NCI-H2107 treated with DMSO at 0.1 percent for 48 hours (cell line): Measurements from ENCODE around the gene TRPC1.
"Not testable (repeated sequence)": the region's sequence is repeated elsewhere in the genome, so short reads cannot be mapped to it uniquely, and the experiment has no call there.

ENCODE experiments used
- DNase-seq: peaks from one replicate; lab custom pipeline; 2025; ENCODE audit not compliant: unreplicated experiment; lab: John Stamatoyannopoulos, UW

The TRPC1 gene

DNA sequence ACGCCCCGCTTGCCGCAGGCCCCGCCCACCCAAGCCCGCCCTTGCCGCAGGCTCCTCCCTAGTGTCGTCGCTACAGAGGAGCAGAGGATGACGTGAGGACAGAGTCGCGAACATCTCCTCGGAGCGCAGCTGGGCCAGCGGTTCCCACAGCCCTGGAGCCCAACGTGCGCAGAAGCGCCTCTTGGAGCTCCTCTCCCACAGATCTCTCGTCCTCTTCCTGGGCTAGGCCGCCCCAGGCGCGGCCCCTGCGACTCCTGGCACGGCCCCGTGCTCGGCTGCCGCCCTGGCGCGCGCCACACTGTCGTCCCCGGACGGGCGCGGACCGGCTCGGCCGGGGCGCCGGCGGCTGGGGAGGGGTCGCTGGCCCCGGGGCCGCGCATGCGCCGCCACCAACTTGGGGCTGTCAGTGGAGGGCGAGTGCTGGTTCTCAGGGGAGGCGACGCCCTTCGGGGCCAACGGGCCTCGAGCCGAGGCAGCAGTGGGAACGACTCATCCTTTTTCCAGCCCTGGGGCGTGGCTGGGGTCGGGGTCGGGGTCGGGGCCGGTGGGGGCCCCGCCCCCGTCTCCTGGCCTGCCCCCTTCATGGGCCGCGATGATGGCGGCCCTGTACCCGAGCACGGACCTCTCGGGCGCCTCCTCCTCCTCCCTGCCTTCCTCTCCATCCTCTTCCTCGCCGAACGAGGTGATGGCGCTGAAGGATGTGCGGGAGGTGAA lies at the start of gene TRPC1:
TRPC1 (plus strand) TSS at position 67 of the 714 bp plus-strand sequence; CDS start at position 593, 526 bp downstream.
- DNase-seq: peak; percentile 79

DNA sequence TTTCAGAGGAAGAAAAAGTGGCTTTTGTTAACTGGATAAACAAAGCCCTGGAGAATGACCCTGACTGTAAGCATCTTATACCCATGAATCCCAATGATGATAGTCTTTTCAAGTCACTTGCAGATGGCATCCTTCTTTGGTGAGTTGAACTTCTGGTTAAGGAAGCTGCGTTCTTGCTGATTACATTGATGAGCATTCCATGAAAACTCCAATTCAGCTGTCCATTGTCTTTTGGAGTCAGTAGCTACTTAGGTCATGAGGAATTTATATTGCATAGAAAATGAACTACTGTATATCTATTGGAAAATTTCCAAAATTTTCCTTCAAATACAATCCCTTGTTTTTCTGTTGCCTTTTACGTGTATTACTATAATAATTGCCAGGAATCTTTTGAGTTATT lies 47.7 kb upstream of the TRPC1 start:
- DNase-seq: no peak

DNA sequence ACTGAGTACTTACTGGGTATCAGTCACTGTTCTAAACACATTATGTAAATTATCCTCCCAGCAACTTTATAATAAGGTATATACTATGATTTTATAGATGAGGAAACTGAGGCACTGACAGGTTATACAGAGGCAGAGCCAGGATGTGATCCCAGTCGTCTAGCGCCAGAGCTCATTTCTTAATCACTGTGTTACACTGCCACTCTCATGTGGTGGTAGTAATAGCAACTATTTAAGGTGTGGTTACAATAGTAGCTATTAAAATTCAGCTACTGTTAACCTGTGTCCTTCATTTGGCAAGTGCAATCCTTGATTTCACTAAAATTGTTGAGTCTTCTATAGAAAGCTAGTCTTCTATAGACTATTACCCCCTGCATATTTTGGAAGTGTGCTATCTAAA lies 43.1 kb upstream of the TRPC1 start:
- DNase-seq: no peak

DNA sequence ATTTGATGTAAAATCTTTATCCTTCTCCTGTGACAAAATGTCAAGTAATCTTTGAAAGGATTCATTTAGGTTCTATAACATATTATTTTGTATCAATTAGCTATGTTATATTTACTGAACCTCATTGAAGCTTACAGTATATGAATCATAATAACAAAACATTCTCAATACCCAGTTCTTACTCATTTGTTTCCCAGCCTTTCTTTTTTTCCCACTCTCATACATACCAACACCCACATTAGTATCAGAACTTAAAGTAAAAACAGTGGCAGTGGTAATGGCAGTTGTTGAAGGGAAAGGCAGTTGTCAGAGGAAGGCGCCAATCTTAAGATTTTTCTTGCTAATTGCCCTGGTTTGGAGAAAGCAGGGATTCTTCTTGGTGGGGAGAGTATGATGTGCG lies 33.2 kb upstream of the TRPC1 start:
- no peak for DNase-seq

DNA sequence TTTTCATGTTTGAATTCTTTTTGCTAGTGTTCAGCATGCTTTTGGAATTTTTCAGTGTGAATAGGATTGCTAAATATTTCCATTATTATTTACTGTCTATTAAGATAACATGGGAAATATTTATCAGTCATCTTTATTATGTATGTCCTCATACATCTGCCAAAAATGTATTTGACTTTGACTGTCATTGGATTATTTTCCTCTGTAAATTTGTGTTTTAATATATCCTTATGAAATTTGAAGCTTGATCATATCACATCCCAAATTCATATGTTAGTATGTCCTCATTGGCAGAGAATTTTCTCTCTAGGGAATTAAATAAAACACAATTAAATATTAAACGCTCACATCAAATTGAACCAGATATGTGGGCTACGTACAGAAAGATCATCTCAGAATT lies 32.3 kb upstream of the TRPC1 start:
- no peak for DNase-seq

DNA sequence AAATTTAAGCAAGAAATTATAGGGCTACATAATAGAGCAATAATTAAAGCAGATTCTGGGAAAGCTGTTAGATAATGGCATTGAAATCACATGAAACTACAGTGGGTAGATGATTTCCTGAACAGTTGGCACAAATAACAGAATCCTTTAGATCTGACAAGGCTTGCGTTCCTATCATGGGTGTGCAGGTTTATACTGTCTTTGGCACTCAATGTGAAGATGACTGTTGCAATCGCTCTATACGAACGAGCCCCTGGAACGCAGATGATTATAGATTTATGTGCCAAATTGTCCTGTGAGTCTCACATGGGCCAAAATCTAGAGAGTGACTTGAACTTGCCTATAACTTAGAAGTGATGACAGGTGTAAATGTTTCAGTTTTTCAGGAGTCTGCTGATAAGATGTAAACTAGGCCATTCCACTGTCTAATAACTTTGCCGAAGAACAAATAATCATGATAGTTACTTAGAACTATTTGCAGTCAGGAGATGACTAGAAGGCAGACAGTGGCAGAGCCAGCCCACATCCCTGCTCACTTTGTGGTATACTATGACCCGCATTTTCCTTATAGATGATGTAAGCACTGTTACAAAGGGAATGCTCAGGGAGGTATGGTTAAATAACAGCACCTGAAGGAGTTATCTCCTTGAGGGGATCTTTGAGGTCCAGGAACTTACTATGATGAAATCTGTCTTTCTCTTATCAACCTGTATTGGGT lies 30.5 kb upstream of the TRPC1 start:
- no peak for DNase-seq

DNA sequence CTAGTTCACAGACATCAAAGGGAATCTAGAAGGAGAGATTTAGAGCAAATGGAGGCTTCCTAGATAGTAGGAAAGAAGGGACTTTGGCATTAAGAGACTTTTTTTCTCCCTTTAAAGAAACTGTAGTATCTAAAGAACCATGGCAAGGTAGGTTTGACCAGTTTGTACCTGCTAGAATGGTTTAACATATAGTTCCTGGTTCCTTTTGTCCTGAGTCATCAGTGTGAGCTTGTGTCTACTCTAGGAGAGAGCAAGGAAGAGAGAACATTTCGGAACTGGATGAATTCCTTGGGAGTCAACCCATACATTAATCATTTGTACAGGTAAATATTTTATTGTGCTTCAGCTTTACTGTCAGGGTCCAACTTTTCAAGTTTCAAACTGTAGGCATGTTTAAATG lies 29.6 kb upstream of the TRPC1 start:
- no peak for DNase-seq

DNA sequence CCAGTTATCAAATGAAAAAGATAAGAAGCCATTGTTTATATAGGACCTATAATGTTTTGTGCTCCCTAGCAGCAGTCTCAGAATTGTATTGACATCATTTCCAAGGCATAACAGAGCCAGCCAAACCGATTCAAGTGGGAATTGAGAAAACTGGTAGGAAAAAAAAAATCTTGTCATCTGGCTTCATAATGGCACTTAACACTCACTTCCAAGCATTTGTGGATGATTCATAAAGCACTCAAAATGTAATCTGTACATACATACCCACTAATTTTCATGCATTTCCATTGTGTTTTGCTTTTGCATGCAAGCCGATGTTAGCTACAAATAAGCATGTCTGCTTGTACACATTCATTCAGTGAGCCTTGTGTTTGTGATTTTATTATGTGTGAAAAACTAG lies 18.6 kb upstream of the TRPC1 start:
- DNase-seq: peak; percentile 35

DNA sequence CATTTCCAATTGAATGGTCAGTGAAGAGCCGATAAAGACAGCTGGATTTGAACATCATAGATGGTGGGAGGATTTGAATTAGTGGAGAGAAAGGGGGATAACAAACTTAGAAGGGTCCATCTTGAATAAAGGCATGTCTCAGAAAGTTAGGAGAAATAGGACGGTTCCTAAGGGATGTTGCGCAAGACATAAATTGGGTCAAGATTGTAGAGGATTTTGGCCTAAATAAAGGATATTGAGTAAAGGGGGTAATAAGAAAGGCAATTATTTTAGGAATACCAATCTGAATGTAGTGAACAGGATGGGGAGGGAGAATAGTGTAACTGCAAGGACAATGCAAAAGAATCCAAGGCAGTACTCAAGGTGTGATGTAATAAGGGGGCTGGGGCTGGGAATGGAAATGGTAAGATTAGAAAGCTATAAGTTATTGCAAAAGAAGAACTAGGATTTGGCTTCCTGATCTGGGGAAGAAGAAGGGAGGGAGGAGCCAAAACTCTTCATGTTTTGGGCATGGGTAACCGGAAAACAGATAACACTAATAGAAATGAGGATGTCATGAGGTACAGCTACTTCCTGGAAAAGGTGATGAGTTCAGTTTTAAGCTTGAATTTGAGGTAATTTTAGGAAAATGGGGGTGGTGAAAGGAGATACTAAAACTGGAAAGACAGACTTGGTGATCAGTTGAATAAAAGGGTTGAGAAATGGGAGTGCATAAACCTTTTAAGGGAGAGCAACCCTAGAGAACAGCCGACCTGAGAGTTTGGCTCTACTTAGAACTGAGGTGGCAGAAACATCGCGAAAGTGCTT lies 17.3 kb upstream of the TRPC1 start:
- DNase-seq: no peak

DNA sequence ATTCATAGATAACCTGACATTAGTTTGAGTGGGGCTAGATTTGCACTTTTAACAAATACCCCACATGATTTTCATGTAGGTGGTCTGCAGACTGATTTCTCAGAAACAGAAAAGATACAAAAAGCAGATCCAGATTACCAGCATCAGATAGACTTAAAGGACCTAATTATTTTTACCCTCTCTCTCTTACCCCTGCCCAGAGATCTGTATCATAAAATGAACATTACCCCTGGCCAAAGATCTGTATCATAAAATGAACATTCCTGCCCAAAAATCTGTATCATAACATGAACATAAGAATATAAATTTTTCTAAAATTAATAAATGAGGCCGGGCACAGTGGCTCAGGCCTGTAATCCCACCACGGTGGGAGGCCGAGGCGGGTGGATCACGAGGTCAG lies 14.6 kb upstream of the TRPC1 start:
- DNase-seq: no peak

DNA sequence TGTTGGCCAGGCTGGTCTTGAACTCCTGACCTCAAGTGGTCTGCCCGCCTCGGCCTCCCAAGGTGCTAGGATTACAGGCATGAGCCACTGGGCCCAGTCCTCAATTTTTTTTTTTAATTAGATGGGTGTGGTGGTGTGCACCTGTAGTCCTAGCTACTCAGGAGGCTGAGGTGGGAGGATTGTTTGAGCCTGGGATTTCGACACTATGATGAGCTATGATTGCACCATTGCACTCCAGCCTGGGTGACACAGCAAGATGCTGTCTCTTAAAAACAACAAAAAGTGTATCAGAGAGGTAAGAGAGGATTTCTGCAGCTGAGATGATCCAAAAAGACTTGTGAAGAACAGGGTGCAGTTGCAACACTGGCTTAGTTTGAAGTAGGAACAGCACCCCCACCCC lies 9.0 kb upstream of the TRPC1 start:
- not testable (repeated sequence) for DNase-seq

DNA sequence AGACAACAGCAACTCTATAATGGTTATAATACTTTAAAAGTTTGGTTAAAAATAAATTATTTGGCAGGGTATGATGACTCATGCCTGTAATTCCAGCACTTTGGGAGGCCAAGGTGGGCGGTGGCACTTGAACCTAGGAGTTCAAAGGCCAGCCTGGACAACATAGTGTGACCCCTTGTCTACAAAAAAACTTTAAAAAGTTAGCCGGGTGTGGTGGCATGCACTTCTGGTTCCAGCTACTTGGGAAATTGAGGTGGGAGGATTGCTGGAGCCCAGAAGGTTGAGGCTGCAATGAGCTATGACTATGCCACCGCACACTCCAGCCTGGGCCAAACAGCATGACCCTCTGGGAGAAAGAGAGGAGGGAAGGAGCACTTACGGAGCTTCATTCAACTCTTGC lies 7.7 kb upstream of the TRPC1 start:
- DNase-seq: no peak

DNA sequence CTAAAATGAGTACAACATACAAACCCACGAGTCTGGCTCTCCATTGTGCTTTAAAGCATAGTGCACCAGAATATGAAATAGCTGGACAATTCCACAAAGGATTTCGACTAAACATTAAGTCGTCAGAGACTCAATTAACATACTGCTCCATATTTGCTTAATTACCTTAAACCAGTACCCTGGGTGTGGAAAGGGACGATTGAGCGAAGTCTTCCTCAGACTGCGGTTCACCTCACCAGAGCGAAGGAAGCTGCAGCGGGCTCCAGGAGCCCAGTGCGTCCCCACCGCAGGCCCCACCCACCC lies 218 bp upstream of the TRPC1 start:
- DNase-seq: peak; percentile 79

DNA sequence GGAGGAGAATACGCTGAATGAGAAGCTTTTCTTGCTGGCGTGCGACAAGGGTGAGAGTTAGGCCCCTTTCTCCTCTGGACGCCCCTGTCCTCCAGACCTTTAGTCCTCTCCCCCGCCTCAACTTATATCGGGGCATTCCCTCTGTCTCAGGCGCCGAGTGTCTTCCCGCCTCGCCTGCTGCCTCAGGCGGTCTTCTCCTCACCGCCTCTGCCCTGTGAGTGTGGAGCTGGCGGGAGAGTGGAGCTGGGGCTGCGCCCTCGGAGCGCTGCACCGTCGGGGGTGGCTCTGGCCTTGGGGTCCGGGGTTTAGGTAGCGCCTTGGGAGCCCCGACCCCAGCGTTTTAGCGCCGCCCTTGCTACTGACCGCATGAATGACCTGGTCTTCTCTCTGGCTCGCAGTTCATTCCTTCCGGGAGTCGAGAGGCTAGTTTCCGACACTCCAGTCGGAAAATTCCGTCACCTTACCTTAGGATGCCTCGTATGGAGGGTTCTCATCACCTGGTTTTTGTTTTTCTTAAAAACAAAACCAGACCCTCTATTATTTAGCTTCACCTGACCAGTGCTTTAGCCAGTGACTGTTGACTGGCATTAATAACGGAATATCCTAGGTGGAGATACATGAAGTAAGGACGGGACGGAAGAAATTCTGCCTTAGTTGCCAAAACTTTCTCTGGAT lies 985 bp downstream of the TRPC1 start:
- peak; percentile 25 for DNase-seq

DNA sequence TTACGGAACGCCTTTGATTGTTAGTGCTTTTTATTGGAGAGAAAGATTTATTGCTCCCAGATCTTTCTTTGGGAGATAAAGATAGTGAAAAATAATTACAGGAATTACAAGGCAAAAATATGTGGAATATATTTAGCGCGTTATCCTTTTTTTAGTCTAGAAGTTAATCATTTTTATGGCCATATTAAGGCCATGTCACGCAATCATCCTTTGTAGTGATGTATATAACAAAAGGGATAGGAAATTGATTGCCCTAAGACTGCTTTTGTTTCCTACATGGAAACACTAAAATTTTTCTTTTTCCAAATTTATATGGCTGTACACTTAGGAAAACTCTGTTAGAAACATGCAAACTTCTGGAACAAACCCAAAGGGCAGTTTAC lies 1.5 kb downstream of the TRPC1 start:
- no peak for DNase-seq

DNA sequence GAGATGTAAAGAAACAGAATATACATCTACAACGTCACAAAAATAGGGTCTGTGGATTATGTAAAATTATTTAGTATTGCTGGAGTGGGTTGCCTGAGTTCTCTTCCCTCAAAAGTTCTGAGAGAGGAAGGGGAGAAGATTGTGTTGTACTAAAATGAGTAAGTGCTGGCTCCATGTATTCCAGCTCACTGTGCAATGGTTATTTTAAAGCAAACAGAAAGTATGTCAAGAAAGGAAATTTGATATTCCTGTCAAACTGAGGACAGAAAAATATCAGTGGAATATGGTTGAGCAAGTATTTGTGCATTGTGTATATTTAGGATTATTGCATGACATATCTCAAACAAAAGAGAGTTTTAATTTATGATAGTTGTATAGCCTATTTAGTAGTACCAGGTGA lies 2.2 kb downstream of the TRPC1 start:
- DNase-seq: no peak

DNA sequence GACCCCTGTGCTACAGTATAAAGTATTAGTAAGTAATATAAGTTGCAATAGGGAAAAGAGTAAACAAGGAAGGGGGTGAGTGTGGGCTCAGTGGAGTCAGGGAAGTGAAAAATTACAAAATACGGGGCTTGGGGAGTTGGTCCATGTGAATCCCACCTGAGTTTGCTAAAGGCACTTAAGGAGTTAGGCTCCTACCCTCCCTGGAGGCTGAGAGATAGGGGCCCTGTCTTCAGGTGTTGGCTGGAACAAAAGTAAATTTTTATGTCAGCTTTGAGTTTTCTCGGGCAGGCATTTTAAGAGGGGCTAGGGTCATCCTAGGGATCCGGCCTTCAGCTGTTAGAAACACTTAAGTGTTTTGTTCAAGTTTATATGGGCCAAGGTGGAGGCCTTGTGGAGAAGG lies 8.2 kb downstream of the TRPC1 start:
- no peak for DNase-seq

DNA sequence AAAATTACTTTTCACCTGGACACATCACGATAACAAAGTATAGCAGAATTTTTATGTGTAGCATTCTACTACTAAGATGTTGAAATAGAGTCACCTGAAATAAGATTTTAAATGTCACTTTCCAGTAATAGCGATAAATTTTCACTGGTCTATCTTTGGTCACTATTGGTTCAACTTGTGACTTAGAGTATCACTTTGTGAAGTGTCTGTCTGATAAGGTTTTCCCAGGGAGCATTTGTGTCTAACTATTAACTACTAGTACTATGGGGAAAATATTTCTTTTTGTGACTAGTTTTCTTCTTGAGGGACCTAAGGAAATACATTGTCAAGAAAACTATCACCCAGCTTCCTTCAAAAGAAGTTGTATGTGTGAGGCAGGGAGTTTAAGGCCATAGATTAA lies 11.0 kb downstream of the TRPC1 start:
- no peak for DNase-seq

DNA sequence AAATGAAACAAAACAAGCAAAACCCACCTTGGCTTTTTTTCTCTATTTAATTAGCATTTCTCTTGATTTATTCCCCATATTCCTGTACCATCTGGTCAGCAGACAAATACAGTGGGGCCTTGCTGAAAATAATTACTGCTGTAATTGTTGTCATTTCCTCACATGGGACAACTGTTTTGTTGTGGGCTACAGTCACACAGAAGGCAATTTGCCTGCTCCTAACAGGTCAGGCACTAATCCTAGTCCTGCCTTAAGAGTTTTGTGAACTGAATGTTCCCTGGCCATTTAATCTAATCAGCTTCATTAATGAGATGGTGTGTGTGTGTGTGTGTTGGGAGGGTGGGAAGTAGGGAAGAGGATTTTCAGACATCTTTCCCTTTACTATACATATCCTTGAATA lies 11.6 kb downstream of the TRPC1 start:
- DNase-seq: no peak

DNA sequence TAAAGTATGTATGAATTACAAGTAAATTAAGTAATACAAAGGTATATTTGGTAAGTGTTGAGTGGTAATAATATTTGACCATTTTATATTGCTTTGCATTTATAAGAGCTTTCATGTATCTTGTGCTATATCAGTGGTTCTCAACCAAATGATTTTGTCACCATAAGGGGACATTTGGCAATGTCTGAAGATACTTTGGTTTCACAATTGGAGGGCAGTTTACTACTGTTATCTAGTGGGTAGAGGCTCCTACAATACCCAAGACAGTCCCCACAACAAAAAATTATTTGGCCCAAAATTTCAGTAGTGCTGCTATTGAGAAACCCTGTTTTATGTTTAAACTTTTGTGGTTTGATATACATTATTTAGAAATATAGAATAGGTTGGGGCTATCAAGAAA lies 14.6 kb downstream of the TRPC1 start:
- DNase-seq: no peak

DNA sequence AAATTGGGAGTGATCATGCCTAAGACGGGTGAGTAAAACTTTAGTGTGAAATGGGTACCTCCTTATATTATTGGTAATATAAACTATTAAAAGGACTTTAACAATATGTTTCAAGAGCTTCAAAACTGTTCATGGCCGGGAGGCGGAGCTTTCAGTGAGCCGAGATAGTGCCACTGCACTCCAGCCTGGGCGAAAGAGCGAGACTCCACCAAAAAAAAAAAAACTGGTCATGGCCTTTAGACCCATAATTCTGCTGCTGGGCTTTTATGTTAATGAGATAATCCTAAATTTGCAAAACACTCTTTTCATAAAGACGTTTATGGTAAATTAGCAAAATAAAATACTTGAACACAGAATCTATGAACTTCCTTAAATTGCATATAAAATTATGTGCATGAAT lies 22.8 kb downstream of the TRPC1 start:
- no peak for DNase-seq

DNA sequence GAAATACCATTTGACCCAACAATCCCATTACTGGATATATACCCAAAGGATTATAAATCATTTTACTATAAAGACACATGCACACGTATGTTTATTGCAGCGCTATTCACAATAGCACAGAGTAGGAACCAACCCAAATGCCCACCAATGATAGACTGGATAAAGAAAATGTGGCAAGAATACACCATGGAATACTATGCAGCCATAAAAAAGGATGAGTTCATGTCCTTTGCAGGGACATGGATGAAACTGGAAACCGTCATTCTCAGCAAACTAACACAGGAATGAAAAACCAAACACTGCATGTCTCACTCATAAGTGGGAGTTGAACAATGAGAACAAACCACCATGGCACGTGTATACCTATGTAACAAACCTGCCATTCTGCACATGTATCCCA lies 26.7 kb downstream of the TRPC1 start:
- DNase-seq: not testable (repeated sequence)
